HG03520 (cell line): ENCODE measurements around the gene METTL16.
A peak's percentile ranks its signal among the peaks of the same experiment; 100 is the strongest.
"Not testable (repeated sequence)": the region's sequence is repeated elsewhere in the genome, so short reads cannot be mapped to it uniquely, and the experiment has no call there.

Experiments used
- ATAC-seq: cut with Tn5 transposase; IDR thresholded peaks from one replicate; pipeline ENCODE4 v1.9.1; 2021; ENCODE audit warnings: mild to moderate bottlenecking, moderate library complexity; ENCODE audit not compliant: unreplicated experiment

Gene METTL16, protein sequence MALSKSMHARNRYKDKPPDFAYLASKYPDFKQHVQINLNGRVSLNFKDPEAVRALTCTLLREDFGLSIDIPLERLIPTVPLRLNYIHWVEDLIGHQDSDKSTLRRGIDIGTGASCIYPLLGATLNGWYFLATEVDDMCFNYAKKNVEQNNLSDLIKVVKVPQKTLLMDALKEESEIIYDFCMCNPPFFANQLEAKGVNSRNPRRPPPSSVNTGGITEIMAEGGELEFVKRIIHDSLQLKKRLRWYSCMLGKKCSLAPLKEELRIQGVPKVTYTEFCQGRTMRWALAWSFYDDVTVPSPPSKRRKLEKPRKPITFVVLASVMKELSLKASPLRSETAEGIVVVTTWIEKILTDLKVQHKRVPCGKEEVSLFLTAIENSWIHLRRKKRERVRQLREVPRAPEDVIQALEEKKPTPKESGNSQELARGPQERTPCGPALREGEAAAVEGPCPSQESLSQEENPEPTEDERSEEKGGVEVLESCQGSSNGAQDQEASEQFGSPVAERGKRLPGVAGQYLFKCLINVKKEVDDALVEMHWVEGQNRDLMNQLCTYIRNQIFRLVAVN

DNA sequence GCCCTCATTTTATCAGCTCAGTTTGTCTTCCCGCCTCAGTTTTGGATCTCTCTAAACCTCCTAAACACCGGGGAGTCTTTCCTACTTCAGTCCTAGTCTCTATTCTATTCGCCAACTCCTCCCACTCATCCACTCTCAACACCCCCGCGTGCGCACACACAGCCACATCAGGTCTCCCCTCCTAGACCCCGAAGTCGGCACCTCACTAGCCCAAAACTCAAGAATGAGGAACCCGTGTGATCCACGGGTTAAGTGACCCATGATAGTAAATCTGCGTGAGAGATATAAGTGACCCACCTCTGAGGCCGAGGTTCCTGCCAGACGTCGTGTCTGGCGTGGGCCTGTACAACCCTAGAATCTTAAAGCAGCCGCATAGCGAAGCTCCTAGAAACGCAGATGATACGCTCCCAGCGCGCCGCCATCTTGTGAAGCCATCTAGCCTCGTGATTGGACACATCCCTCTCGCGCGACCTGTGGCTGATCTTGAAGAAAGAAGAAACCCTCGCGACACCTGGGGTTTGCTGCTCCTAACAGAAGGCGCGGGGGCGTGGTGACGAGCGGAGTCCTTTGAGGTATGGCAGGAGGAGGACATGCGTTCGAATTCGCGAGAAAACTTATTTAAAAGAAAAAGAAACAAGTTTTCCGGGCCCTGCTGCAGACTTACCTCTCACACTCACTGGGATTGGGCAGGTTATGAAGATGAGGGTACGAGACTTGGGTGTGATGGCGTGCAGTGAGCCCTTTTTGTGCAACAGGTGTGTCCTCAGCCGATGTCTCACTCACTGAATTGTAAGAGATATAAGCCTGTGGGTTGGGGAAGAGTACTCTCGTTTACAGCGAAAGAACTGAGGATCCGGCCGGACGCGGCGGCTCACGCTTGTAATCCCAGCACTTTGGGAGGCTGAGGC, at the start of gene METTL16:
Gene METTL16 (minus strand): TSS at position 427 of the 908 bp plus-strand sequence. CDS start 9,557 bp downstream, outside the sequence.
- ATAC-seq = peak; percentile 96

DNA sequence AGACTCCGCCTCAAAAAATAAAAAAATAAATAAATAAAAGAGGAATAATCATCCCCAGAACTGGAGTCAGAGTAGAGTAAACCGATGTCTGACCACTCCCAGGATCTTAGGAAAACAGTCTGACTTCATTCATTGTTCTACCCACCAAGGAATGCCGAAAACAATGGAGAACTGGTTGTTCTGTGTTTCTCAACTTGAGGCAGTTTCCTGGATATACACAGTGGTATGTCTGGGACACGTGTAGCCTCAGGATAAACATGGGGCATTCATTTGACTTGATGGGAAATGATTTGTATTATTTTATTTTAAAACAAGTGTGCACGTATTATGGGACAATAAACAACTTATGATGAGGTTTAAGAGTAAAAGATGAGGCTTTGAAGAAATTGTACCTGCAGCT, 49.0 kb upstream of the METTL16 start:
- no peak for ATAC-seq

GRCh38 chr17:2551928-2552327, 40.2 kb upstream of the METTL16 start:
- ATAC-seq = no peak

- ATAC-seq = no peak
Observed at GRCh38 chr17:2551493-2551892, 39.8 kb upstream of the METTL16 start.

GRCh38 chr17:2549392-2550211, 37.9 kb upstream of the METTL16 start:
- no peak for ATAC-seq

- not testable (repeated sequence) for ATAC-seq
Observed at GRCh38 chr17:2548026-2548425, 36.3 kb upstream of the METTL16 start.

GRCh38 chr17:2547176-2547575, 35.5 kb upstream of the METTL16 start:
- ATAC-seq = no peak

DNA sequence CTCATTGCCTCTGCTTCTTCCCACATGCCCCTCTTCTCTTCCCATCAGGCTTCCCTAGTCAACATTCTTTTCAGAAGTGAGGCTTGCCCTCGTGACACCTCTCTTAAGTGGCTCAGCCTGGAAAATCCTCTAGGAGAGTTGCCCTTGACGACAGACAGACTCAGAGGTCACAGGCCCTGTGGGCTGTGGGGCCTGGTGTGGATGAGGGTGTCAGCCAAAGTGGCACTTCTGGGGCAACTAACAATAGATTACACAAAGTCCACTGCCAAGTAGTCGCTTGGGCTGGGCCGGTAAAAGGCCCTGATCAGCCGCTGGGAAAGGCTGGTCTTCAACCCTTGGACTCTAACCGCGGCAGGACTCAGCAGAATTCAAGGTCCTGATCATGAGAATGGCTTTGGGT, 33.7 kb upstream of the METTL16 start:
- no peak for ATAC-seq

- no peak for ATAC-seq
Observed at GRCh38 chr17:2542456-2542855, 30.8 kb upstream of the METTL16 start.

GRCh38 chr17:2542056-2542455, 30.4 kb upstream of the METTL16 start:
- no peak for ATAC-seq

DNA sequence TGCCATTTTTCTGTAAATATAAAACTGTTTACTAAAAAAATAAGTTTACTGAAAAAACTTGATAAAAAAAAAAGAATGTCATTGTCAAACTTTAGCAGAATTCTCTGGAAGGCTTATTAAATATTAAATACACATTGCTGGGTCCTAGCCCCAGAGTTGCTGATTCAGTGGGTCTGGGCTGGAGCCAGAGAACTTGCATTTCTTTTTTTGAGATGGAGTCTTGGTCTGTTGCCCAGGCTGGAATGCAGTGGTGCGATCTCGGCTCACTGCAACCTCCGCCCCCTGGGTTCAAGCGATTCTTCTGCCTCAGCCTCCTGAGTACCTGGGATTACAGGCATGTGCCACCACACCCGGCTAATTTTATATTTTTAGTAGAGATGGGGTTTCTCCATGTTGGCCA, 25.9 kb upstream of the METTL16 start:
- ATAC-seq = not testable (repeated sequence)

DNA sequence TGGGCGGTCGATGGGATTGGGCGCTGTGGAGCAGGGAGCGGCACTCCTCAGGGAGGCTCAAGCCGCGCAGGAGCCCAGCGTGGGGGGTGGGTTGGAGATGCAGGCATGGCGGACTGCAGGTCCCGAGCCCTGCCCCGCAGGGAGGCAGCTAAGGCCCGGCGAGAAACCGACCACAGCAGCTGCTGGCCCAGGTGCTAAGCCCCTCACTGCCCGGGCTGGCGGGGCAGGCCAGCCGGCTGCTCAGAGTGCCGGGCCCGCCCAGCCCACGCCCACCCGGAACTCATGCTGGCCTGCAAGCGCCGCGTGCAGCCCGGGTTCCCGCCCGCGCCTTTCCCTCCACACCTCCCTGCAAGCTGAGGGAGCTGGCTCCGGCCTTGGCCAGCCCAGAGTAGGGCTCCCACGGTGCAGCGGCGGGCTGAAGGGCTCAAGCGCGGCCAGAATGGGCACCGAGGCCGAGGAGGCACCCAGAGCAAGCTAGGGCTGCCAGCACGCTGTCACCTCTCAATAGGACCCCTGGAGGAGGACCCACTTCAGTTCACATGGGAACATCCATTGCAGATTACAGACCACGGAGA, 20.5 kb upstream of the METTL16 start:
- no peak for ATAC-seq

GRCh38 chr17:2531243-2531954, 19.7 kb upstream of the METTL16 start:
- ATAC-seq = not testable (repeated sequence)

DNA sequence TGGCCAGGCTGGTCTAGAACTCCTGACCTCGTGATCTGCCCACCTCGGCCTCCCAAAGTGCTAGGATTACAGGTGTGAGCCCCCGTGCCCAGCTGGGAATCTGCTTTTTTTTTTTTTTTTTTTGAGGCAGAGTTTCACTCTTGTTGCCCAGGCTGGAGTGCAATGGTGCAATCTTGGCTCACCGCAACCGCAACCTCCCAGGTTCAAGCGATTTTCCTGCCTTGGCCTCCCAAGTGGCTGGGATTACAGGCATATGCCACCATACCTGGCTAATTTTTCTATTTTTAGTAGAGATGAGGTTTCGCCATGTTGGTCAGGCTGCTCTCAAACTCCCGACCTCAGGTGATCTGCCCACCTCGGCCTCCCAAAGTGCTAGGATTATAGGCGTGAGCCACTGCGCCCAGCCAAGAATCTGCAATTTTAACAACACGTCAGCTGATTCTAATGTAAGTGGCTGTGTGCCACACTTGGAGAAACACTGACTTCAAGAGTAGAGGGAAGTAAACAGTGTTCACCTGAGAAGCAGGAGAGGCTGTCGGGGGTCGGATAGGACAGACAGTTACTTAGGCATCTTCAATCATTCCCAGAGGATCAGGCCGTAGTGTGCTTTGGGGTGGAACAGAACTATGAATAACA, 10.2 kb upstream of the METTL16 start:
- ATAC-seq = not testable (repeated sequence)

- no peak for ATAC-seq
Observed at GRCh38 chr17:2521257-2521656, 9.6 kb upstream of the METTL16 start.

DNA sequence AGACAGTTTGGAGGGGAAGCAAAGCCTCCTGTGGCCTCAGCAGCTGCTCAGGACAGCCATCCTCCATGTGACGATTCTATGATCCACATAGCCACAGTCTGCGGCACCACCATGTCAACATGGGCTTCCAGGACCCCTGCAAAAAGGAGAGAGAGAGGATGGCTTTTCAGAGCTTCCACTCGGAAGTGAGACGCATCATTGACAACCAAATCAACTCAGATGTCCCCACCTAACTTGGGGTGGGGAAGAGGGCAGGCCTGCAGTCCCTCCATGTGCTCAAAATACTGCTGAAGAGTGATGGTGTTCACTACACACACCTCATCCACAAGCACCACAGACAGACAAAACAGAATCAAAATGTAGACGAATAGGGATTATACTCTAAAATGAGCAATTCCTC, 5.9 kb upstream of the METTL16 start:
- ATAC-seq = no peak

- ATAC-seq = no peak
Observed at GRCh38 chr17:2511138-2511461, 588 bp downstream of the METTL16 start.

GRCh38 chr17:2510559-2510958, 1.1 kb downstream of the METTL16 start:
- no peak for ATAC-seq

DNA sequence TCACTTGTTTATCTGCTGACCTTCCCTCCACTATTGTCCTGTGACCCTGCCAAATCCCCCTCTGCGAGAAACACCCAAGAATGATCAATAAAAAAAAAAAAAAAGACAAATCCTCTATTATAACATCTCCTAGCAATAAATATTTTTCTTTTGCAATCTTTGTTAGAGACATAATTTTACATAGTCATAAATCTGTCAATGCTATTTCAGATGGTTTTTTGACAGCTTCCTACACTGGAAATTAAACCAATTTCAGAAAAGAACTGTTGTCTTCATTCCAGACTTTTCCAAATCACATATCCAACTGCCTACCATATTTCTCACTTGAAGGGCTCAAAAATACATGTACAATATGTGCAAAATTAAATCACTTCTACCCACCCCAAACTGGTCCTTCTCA, 3.7 kb downstream of the METTL16 start:
- ATAC-seq = no peak
